ENCODE results near the gene DSCAM. TPM values are rescaled to one million over a fixed set of nuclear protein-coding genes. Genes with fewer than 3 reads are reported as not detected.

The DSCAM gene
- total RNA-seq, 1 donor from 2014 or later: not detected

DNA sequence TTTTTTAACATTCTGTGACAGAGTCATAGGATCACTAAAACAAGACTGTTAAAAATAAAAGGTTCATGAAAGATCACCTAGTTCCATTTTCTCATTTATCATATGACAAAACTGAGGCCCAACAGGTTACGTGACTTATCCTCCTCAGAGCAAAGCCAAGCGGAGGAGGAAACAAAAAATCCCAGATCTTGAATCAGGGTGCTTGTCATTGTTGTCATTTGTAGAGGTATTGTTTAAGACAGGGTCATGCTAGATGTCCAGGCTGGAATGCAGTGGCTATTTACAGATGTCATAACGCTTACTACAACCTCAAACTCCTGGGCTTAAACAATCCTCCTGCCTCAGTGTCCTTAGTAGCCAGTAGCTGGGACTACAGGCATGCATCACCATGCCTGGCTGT is 293.2 kb downstream of the DSCAM start:
- intact Hi-C loops (cut with micrococcal nuclease): no loop called here

DNA sequence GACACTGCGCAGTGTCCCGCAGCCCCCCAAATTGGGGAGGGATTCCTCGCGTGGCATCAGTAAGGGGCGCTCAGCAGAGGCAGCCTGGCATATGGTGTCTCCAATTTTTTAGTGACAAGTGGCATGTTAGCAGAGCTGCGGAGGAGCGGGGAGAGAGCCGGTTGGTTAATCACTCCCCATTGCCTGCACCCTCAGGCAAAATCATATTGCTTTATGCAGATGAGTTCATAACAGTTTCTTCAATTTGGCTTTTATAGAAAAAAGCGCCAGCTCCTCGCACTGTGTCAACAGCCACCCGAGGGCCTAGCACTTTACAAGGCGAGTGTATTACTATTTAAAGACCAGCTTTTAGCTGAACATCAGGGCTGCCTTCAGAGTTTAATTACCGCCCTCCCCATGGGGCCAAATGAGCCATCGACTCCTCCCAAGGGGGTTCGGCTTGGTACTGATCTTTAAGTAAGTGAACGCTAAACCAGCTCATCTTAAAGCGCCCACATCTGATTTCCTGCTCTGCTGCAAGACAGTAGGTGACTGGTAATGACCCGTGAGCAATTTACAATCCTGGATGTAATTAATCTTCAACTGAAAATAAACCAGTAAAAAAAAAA is 298.9 kb downstream of the DSCAM start:
- intact Hi-C loops (cut with micrococcal nuclease): no loop called here

DNA sequence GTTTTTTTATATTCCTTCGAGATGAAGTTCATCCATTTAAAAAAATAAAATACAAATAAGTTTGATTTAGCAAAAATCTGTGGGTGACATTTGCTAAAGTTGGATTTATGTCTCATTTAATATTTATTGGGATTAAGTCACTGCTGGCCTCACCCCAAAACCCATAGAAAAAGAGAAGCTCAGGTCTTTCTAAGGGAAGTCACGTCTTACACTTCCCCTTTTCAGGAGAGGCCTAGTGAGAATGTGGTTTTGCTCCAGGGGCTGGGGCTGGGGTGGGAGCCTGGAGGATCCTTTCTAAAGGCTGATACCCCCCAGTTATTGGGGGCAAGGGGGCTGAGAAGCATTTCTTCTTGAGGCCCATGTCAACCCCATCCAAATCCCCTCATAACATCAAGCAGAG is 300.3 kb downstream of the DSCAM start:
- intact Hi-C loops (cut with micrococcal nuclease): no loop called here

DNA sequence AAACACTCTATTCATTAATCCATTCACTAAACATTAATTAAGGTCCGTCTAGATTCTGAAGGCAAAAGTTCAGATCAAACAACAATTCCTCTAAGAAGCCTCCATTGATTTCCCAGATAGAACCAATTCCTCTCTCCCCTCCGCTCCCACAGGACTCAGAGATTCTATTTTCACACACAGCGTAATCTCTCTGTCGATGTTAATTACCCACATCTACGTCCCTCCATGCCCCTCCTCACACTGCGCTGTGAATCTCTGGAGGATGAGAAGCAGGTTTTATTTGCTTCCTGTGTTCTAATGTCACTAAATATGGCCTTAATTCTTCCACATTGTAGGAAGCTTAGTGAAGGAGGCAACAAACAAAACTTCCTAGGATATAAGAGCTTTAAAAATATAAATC is 306.7 kb downstream of the DSCAM start:
- intact Hi-C loops (cut with micrococcal nuclease): no loop called here

DNA sequence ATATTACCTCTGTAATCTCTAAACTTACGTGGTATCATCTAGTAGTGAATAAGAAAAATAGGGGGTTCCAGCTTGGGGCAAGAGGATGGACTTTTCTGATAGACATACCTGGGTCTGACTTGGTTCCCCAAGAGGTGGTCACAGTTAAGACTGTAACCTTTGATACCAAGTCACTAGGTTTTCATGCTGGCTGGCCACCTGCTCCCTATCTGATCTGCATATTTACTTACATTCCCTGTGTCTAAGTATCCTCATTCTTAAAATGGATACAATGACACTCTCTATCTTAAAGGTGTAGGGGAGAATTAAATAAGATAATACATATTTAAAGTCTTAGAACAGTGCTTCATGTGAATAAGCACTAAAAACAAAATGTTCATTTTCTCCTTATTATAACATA is 312.1 kb downstream of the DSCAM start:
- intact Hi-C loops (cut with micrococcal nuclease): no loop called here

DNA sequence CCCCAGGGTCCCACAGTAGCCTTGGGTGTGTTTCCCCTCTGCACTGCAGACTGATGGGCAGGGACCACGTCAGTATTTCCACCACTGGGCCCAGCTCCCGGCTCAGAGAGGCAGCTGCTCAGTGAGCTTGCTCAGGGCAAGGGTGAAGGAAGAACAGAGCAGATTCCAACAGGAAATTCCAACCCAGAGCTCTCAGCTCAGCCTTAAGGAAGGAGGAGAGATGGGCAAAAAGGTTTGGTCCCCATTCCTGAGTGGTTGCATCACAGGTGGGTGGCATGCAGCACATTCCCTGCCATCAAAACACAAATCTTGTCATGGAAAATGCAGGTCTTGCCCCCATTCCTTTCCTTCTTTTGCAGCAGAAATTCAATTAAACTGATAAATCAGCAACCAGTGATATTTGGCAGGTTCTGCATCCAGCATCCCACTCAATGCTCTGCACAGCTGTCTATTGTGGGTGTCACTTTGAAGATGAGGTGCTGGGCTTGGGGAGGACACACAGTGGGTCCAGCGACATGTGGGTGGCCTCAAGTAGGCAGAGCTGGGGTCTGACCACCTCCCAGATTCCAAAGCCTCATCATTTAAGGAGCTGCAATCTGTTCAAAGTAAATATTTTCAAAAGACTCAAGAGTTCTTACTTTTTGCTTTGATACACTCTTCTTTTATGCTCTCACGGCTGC is 315.4 kb downstream of the DSCAM start:
- intact Hi-C loops (cut with micrococcal nuclease): no loop called here

DNA sequence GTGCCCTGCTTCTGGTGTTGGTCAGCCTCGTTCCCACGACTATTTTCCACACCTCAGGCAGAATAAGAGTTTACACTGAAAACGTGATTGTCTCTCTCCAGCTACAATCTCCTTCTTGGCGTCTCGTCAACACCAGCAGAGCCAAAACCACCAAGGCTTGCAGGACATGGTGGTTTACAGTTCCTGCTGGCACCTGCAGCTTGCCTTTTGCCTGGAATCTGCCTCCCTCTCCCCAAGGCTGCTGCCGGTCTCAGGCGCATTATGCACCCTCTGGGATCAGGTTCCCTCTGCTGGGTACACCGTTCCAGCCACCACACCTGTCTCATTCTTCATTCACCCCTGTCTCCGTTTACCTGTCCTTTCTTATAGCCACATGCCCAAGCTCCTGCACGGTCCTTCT is 315.9 kb downstream of the DSCAM start:
- intact Hi-C loops (cut with micrococcal nuclease): no loop called here

DNA sequence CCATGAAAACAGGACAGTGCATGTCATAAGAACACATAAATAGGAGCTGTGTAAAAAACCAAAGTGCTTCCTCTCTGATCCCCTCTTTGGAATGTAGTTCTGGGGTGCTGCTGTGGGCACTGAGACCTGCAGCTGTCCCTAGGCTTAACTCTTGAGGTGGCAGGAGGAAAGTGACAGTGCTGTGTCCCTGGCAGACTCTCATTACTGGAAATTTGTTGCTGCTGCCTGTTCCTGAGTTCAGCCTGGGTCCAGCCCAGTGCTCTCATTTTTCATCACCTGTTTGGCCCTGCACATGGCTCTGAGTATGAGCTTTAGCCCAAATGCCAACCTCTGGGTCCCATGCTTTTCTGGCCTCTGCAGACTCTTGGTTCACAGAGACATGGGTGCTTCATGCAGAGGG is 329.3 kb downstream of the DSCAM start:
- intact Hi-C loops (cut with micrococcal nuclease): no loop called here

DNA sequence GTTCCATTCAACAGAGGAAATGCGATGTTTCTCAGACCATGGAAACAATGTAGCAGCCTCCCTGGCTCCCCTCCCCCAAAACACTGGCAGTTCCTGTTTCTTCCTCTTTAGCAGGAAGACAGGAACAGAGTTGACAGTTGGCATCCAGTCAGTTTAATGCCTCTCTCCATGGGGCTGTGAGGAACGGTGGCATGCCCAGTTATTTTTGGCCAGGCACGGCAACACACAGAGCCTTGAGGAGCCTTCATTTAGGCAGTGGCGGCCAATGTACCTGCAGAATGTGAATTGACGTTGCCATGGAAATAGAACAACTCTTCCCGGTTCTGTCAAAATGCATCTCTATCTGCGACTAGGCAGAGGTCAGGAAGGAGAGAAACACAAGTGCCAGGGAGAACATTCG is 330.6 kb downstream of the DSCAM start:
- intact Hi-C loops (cut with micrococcal nuclease): no loop called here

DNA sequence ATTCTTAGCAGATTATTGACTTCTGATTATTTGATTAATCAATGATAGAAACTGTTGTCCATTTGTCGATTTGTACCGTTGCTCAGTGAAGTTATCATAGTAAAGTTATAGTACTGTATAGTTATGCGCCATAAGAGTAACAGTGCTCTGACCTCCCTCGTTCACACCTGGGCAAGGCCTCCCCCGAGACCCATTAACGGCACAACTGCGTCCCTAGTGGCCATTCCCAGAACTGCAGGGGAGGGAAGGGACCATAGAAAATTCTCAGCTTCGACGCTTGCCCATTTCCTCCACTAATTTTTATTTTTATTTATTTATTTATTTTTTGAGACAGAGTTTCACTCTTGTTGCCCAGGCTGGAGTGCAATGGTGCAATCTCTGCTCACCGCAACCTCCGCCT is 334.4 kb downstream of the DSCAM start:
- intact Hi-C loops (cut with micrococcal nuclease): no loop called here

DNA sequence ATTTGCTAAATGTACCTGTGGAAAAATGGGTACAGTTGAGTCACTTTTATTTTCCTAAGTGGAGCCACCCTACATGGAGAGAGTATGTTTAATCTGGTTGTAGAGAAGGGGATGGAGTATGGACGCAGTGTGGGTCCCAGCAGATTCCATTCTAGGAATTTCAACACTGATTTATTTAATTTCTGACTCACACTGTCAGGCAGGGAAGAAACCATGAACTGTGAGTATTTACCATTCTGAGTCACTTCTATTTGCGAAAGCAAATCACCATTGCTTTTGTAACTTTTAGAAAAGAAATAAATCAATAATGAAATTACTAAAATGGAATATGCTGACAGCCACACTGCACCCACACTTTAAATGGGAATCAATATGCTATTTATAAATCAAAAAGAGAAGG is 339.0 kb downstream of the DSCAM start:
- intact Hi-C loops (cut with micrococcal nuclease): no loop called here

DNA sequence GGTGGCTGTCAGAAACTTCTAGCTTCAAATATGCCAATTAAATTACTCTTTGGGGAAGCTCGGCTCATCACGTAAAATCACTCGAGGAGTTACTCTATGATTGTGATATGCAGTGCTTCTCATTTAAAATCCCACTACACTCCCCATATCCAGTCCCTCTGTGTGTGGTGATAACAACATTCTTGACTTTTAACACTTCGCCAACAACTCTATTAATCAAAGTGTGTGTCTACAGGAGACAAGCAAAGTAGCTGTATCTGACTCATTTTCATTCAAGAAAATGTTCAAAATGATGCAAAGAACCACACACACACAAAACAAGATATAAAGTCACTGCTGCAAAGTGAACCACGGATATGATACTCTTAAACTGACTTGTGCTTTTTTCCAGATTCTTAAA is 341.3 kb downstream of the DSCAM start:
- intact Hi-C loops (cut with micrococcal nuclease): no loop called here

DNA sequence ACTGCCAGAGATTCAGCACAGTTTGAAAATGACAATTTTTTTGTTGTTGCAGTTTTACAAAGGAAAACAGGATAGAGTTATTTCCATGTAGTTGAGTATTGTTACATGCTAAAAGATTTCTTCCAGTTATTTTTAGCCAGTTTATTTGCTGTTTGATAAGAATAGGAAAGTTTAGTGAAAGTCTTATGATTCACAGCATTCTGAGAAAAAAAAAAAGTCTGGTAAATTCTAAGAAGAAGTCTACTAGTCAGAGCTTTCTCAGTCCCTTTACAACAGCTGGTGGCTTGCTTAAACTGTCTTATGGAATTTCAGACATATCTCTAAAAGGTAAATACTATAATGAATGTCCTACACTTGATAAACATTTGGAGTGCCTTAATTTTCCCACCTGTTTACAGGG is 341.7 kb downstream of the DSCAM start:
- intact Hi-C loops (cut with micrococcal nuclease): no loop called here

DNA sequence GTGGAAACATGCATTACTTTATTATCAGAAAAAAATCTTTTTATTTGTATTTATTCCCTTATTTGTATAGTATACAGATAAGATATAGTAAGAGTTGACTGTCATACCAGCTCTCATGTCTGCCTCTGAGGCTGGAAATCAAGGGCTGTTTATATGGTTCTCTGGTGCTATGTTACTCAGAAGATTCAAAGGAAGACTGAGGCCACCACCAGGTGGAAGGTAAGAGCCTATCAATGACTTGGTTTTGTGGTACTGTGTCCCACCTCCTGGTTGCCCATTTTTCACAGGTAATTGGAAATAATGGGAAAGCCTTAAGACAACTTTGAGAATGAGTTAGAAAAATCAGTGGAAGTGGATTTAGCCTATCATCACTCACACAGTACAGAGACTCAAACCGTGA is 342.1 kb downstream of the DSCAM start:
- intact Hi-C loops (cut with micrococcal nuclease): no loop called here

DNA sequence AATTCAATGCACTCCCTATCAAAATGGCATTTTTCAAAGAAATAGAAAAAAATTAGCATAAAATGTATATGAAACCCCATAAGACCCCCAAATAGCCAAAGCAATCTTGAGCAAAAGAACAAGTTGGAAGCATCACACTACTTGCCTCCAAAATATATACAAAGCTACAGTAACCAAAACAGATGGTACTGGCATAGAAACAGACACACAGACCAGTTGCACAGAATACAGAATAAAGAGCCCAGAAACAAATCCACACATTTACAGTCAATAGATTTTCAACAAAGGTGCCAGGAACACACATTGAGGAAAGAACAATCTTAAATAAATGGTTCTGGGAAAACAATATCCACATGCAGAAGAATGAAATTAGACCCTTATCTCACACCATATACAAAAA is 350.8 kb downstream of the DSCAM start:
- intact Hi-C loops (cut with micrococcal nuclease): no loop called here

DNA sequence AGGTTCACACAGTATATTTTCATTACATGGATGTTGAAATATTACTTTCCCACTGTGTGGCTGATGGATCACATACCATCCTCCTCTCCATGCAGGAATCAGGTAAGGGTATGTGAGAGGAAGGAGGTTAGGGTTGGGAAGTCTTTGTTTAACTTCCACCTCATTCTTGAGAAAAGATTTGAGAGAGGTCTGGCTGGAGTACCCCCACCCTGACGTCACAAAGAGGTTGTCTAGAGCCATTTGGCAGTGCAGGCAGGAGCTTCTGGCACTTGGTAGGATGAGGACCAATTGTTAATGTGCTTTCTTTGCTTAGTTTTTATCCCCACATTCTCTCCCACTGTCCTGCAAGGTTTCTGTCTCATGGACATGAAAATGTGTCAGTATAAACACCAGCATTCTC is 356.6 kb downstream of the DSCAM start:
- intact Hi-C loops (cut with micrococcal nuclease): no loop called here

DNA sequence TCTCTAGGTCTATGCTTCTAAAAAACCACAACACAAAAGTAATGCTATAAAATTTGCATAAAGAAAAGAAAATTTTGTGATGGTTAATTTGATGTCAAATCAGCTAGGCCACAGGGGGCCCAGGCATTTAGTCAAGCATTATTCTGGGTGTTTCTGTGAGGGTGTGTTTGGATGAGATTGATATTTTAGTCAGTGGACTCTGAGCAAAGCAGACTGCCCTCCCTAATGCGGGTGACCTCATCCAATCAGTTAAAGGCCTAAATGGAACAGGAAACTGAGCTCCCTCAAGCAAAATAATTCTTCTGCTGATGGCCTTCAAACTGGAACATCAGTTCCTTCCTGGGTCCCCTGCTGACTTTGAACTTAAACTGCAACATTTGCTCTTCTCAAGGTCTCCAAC is 358.0 kb downstream of the DSCAM start:
- intact Hi-C loops (cut with micrococcal nuclease): no loop called here

DNA sequence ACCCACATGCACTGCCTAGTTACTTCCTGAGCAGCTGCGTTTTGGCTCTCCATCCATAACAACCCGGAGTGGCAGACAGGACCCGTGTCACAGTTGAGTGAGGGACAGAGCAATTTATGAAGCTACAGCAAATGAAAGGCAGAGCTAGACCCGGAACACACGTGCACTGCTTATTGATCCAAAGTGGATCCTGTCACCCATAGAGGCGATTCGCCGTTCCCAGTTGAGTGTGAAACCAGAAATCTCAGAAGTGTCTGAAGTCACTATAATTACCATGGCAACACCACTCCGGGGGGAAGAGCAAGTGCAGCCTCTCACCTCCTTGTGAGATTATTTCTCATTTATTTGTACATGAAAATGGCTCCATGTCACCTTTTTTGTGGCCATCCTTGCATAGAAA is 365.2 kb downstream of the DSCAM start:
- intact Hi-C loops (cut with micrococcal nuclease): no loop called here

DNA sequence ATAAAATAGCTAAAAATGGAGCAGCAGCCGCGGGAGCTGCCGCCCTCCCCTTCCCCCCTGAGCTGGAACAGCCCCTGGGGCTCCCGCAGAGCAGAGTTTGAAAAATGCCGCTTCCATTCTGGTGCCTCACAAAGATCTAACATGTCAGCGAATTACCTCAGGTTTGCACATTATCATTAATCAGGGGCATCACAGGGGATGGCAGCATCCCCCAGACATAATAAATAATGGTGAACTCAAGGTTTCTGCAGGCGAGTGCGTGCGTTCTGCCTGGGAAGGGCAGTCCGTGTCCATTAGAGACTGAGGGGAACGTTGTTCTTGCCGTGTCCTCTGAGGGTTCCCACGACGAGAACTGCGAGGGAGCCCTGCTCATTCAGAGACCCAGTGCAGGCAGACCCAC is 372.4 kb downstream of the DSCAM start:
- intact Hi-C loops (cut with micrococcal nuclease): no loop called here

DNA sequence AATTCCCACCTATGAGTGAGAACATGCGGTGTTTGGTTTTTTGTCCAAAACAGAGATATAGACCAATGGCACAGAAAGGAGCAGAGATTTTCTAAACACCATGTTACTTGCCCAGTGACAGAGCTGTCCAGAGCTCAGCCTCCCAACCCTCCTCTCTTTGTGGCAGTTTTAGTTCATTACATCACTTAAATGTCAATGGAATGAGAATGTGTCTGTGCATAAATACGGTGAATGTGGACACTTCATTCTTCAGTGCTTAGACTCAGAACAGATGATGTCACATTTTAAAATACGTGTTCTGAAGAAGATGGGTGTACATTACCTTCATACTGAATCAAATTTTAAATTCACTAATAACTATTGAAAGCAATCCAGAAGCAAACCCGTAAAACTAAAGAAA is 374.9 kb downstream of the DSCAM start:
- intact Hi-C loops (cut with micrococcal nuclease): no loop called here

DNA sequence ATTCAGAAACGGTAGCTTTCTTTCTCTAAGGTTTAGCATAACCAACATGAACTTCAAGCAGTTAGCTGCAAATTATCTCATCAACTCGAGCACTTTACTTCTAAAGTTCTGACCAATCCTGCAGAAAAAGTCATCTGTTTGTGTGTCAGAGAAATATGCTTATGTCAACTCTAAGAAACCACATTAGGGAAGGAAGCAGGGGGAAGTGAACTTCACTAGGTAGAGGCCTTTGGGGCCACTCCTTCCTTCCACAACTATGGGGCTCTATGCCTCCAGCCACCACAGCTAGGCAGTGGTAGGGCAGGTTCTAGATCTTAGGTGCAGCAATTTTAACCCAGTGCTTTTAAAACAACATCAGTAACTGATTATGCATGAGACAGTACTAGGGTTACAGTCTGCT is 375.9 kb downstream of the DSCAM start:
- intact Hi-C loops (cut with micrococcal nuclease): no loop called here

DNA sequence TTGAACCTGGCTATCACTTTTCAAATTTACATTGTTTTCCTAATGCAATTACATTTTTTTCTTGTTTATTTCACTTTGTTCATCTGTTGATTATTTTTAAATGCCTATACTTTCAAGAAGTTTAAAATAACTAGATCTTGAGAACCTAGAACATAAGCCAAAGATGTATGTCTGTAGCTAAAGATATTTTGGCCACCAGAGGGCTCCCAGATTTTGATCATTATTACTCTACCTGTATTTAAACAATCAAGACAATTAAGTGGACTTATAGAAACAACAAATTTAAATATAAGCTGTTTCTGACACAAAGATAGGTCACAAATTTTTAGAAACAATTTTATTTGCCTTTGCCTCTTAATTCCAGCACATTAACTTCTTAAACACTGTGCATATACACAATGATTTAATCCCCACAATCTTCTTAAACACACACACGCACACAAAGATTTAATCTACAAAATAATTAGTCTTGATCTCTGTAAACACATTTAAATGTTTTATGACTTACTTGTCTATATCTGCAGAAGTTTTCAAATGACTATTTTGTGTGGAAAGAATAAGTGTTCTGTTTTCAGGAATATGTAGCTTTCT is 380.0 kb downstream of the DSCAM start:
- intact Hi-C loops (cut with micrococcal nuclease): no loop called here

DNA sequence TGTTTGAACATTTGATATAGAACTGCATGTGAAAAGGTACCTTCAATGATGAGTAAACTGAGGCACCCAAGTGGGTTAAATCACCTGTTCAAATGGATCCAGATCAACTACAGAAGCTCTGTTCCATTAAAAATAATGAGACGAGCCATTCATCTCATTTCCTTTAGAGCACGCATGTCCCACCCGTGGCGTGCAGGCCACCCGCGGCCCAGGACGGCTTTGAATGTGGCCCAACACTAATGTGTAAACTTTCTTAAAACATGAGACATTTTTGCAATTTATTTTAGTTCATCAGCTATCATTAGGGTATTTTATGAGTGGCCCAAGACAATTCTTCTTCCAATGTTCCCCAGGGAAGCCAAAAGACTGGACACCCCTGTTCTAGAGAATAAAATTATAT is 381.6 kb downstream of the DSCAM start:
- intact Hi-C loops (cut with micrococcal nuclease): no loop called here

All from T-helper 1 cell treated with Interleukin-12 subunit alpha and Interleukin-12 subunit beta and Interleukin-4 antibody, amounts not matched to agents 30 ng/mL and 1 ng/mL, for 36 hours (primary cell).